HG02970 (cell line): ENCODE measurements around the gene TUSC2.
"Not testable (repeated sequence)": the region's sequence is repeated elsewhere in the genome, so short reads cannot be mapped to it uniquely, and the experiment has no call there.

Experiments
- ATAC-seq: cut with Tn5 transposase; IDR thresholded peaks from one replicate; pipeline ENCODE4 v1.9.1; 2021; ENCODE audit warnings: mild to moderate bottlenecking, moderate library complexity, moderate number of reproducible peaks; ENCODE audit not compliant: unreplicated experiment, low FRiP score

The TUSC2 gene

GRCh38 chr3:50297384-50297775 lies 30.6 kb downstream of the TUSC2 start:
- ATAC-seq: no peak

GRCh38 chr3:50296721-50297383 lies 31.2 kb downstream of the TUSC2 start:
- ATAC-seq: no peak

DNA sequence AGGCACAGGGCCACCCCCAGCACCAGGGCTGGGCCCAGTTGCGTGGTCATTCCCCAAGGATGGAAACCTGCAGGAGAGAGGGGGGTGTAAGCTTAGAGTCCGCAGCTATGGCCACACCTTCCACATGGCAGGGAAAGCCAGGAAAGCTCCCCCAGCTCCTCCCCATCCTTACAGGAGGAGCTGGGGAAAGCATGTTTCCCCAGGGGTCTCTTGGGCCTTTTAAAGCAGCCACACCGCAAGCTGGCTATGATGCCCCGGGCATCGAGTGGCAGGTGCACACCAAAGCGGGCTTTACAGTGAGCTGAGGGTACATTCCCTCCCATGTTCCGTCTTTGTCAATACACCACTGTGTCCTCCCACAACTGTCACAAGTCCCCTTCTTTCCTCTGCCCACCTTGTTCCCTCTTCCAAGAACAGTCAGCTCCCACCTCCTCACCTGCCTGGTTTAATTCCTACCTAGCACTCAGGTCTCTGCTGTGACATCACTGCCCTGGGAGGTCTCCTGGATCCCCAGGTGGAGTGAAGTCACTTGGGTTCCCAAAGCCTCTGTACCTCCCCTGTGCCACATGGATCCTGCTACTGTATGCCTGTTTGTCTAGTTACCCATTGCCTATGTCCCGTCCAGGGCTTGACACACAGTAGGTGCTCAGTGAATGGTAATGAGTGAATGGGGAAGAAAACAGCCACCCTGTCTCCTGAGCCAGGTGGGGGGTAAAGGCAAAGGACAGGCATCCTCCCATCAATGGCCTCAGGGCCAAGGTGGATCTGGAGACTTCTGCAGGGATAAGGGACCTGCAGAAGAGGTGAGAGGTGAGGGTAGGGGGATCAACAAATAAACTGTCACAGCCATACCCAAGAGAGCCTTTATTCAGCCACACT lies 32.2 kb downstream of the TUSC2 start:
- ATAC-seq: no peak

- no peak for ATAC-seq
Measured at GRCh38 chr3:50294492-50295403, 33.3 kb downstream of the TUSC2 start.

DNA sequence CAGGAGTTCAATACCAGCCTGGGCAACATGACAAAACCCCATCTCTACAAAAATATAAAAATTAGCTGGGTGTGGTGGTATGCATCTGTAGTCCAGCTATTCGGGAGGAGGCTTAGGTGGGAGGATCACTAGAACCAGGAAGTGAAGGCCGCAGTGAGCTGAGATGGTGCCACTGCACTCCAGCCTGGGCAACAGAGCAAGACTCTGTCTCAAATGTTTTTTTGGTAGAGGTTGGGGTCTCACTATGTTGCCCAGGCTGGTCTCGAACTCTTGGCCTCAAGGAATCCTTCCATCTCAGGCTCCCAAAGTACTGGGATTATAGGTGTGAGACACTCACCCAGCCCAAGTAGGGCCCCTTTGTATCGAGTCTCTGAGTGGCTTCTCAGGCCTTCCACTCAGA lies 33.9 kb downstream of the TUSC2 start:
- no peak for ATAC-seq

DNA sequence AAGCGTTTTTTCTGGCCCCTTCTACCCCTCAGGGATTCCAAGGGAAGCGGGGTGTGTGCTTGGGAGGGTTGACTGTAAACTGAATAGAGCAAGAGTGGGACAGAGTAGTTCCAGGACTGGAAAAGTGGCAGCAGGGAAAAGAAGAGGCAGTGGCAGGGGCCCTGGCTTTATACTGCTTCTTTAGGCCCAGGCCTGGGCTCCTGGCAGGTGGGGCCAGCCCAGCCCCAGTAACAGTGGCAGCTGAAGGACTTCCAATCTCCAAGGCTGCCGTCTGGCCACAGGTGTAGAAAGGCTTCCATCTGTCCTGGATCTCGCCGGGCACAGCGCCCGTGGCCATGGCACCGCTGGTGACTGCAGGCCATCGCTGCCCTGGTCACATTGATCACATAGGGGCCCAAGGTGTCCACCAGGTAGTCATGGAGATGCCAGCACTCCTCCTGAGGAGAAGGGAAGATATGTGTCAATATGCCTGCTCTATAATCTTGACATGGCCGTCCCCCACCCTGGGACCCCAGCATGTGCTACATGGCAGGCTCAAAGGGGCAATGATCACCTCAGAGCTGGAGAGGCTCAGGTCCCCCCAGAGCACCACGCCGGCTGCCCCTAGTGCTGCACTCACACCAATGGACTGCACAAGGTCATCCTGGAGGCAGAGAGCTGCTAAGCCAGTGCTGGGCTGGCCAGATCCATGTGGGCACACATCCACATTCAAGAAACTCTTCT lies 34.8 kb downstream of the TUSC2 start:
- ATAC-seq: no peak

- ATAC-seq: peak; percentile 92
Measured at GRCh38 chr3:50292159-50293078, 35.6 kb downstream of the TUSC2 start, which contains the start of gene IFRD2. TSS of gene IFRD2 (minus strand) at chr3:50292429. CDS start at chr3:50292274, 155 bp downstream.

GRCh38 chr3:50290161-50290641 lies 37.8 kb downstream of the TUSC2 start:
- no peak for ATAC-seq

DNA sequence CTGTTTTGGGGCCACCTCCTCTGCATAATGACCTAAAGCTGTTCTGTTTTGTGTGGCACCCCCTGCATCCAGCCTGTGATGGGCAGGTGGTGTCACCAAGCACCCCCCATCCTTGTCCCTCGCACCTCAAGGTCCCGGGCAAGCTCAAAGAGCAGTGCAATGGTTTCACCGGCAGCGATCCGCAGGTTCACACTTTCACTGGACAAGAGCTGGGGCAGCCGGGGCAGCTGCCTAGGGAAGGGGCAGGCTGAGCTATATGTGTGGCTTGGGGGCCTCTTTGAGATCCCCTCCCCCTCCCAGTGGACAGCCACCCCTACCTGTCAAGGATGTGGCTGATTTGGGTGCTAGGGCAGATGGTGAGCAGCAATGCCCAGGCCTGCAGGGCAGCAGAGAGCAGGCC lies 38.9 kb downstream of the TUSC2 start:
- ATAC-seq: no peak

DNA sequence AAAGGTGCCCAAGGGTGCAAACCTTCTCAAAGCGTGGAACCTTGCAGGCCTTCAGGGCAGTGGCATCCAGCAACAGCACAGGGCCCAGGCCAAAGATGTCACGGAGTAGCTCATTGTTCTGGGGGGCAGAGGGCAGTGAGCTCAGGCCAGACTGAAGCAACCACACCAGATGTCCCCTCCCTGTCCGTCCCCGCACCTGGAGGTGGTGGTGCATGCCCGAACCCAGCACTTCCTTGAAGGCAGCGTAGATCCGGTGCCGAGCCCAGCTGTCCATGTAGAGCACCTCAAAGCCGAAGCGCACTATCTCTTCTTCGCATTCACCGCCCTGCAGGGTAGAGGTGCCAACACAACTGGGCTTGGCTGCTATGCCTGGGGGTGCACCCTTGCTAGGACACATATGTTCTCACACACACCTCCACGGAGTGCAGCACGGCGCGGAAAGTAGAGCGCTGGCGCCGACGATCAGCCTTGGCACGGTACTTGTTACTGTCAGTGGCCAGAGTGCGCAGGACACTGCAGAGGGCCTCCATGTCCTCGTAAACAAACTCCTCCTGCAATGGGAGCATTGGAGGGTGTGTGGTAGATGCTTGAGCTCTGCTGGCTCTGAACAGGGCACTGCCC lies 39.5 kb downstream of the TUSC2 start:
- no peak for ATAC-seq

DNA sequence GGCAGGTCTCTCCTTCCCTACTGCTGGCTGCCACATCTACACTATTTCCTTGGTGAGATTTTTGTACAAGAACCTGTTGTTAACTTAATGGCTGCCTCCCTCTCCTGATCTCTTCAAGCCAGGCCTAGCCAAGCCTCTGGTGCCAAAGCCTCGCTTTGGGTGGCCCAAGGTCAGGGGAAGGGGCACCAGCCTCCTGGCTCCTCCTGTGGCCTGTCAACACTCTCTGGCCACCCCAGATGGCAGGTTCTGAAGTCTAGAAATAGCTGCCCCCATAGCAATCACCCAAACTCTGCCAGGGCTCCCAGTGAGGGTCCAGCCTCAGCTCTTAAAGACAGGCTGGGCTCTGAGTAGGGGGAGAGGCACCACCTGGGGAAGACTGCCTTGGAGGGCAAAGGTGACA lies 40.8 kb downstream of the TUSC2 start:
- ATAC-seq: no peak

- ATAC-seq: no peak
Measured at GRCh38 chr3:50286322-50287227, 41.4 kb downstream of the TUSC2 start.

DNA sequence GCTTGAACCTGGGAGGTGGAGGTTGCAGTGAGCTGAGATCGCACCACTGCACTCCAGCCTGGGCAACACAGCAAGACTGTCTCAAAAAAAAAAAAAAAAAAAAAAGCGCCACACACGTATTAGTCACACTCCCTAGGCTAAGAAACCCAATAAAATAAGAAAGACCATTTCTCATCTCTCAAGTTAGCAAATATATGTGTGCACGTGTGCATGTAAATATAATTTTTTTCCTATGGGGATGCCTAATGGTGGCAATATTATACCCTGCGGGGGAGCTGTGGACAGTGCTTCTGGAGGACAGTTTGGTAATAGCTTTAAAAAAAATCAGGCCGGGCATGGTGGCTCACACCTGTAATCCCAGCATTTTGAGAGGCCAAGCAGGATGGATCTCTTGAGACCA lies 43.9 kb downstream of the TUSC2 start:
- not testable (repeated sequence) for ATAC-seq

DNA sequence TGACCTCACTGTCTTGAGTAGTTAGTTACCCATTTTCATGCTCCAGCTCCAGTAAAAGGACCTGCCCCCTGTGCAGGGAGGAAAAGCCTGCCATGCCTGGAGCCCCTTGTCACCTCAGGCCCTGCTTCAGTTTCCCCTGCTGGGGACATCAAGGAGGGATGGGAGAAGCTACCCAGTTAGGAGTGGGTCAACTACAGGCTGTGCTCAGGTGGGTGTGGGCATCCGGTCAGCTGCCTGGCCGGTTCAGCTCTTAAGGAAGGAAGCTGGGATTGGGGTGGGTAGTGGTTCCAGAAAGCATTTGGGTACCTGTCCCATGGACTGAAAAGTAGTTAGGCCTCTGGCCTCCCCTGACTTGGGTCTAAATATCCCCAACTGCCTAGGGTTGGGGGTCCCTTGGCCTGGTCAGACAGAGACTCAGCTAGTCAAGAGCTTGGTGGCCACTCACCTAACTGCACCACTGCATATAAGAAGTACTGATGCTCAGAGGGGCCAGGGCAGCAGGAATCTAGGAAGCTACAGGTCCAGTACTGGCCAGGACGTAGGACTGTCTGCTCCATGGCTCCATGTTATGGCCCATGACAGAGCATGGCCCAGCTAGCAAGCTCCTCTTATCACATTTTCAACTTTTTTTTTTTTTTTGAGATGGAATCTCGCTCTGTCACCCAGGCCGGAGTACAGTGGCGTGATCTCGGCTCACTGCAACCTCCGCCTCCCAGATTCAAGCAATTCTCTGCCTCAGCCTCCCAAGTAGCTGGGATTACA lies 48.6 kb downstream of the TUSC2 start:
- no peak for ATAC-seq

DNA sequence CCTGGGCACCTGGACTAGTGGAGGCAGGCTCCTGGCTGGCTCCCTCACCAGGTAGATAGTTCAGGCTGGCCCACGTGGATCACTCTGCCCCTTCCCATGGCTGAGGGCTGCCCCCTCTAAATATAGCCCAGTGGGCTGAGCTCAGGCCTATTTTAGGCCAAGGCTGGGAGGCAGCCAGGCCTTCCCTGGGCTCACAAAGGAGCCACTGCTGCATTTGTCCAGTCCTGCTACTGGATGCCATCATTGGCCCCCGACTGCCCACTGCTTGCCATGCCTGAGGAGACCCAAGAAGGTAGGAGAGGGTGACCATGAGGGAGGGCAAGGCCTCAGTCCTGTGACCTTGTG lies 49.2 kb downstream of the TUSC2 start, which contains the start of gene LSMEM2:
Gene LSMEM2 (plus strand): TSS at position 208 of the 345 bp plus-strand sequence. CDS start 27 bp downstream, at position 235.
- ATAC-seq: no peak

- no peak for ATAC-seq
Measured at GRCh38 chr3:50278123-50278879, 49.7 kb downstream of the TUSC2 start.
